Hepatocyte (in vitro differentiated cells): ENCODE measurements around the gene KRTAP6-3. TPM values are rescaled to one million over a fixed set of nuclear protein-coding genes. Genes with fewer than 3 reads are reported as not detected.

ENCODE experiments used
- DNase-seq: peaks from one replicate; pipeline ENCODE4 v3.0.0-alpha.2; 2016; ENCODE audit warnings: low spot score
- H2AFZ ChIP-seq: fragments of 200-600 bp; sonication (generic); 2 replicates; pipeline ENCODE4 v1.6.0; 2016; ENCODE audit warnings: antibody characterized with exemption, mild to moderate bottlenecking
- H3K27ac ChIP-seq: fragments of 200-600 bp; sonication (generic); 2 replicates; pipeline ENCODE4 v1.5.1; 2016; ENCODE audit warnings: mild to moderate bottlenecking
- H3K27me3 ChIP-seq: fragments of 200-600 bp; sonication (generic); 2 replicates; pipeline ENCODE4 v1.6.1; 2016
- H3K36me3 ChIP-seq: fragments of 200-600 bp; sonication (generic); replicated peaks from 2 replicates; pipeline ENCODE4 v1.5.1; 2016; ENCODE audit warnings: low read depth; ENCODE audit not compliant: insufficient read depth
- H3K4me1 ChIP-seq: fragments of 200-600 bp; sonication (generic); 2 replicates; pipeline ENCODE4 v1.5.1; 2016; ENCODE audit warnings: mild to moderate bottlenecking, moderate library complexity; ENCODE audit not compliant: insufficient read depth
- H3K4me2 ChIP-seq: fragments of 200-600 bp; sonication (generic); 2 replicates; pipeline ENCODE4 v1.6.0; 2016
- H3K4me3 ChIP-seq: fragments of 200-600 bp; sonication (generic); 2 replicates; pipeline ENCODE4 v1.5.1; 2016; ENCODE audit warnings: mild to moderate bottlenecking
- H3K79me2 ChIP-seq: fragments of 200-600 bp; sonication (generic); 2 replicates; pipeline ENCODE4 v1.6.0; 2017; ENCODE audit warnings: mild to moderate bottlenecking
- H3K9me2 ChIP-seq: fragments of 200-600 bp; sonication (generic); replicated peaks from 2 replicates; pipeline ENCODE4 v1.6.0; 2017; ENCODE audit warnings: mild to moderate bottlenecking; ENCODE audit not compliant: insufficient read depth
- H3K9me3 ChIP-seq: fragments of 200-600 bp; sonication (generic); 2 replicates; pipeline ENCODE4 v1.5.1; 2016; ENCODE audit warnings: low read depth, mild to moderate bottlenecking
- H4K20me1 ChIP-seq: fragments of 200-600 bp; sonication (generic); 2 replicates; pipeline ENCODE4 v1.6.0; 2016; ENCODE audit warnings: mild to moderate bottlenecking; ENCODE audit not compliant: insufficient read depth, poor library complexity, severe bottlenecking
- EZH2 ChIP-seq: fragments of 200-600 bp; sonication (generic); IDR thresholded peaks from 2 replicates; pipeline ENCODE4 v1.6.1; 2016; ENCODE audit warnings: antibody characterized with exemption, mild to moderate bottlenecking, borderline replicate concordance
- EZH2phosphoT487 ChIP-seq: fragments of 200-600 bp; sonication (generic); IDR thresholded peaks from one replicate; pipeline ENCODE4 v1.6.1; 2018; ENCODE audit warnings: antibody characterized with exemption, mild to moderate bottlenecking, low read depth, moderate library complexity; ENCODE audit not compliant: unreplicated experiment, severe bottlenecking
- whole genome bisulfite sequencing: methylation state at CpG from one replicate; pipeline ENCODE4 v1.1.6; 2016; ENCODE audit warnings: low lambda C conversion rate; ENCODE audit errors: missing lambda C conversion rate; 5-methylcytosine and 5-hydroxymethylcytosine counted together
- polyA plus RNA-seq: library from polyadenylated mRNA; unstranded; fragments of >200 nt; fragmentation: Nextera tagmentation; extraction: Ambion mirVana; gene quantifications from 2 replicates; pipeline ENCODE4 v1.2.1, GENCODE V29; 2016
- total RNA-seq: library from RNA; depleted of rRNA; stranded (reverse); fragments of >200 nt; gene quantifications from 2 replicates; pipeline ENCODE4 v1.2.3, GENCODE V29; 2014
- TF ChIP-seq, protein P1 (sequence below): fragments of 200-600 bp; sonication (generic); IDR thresholded peaks from 2 replicates; pipeline ENCODE4 v1.5.1; 2016; ENCODE audit warnings: antibody characterized with exemption, mild to moderate bottlenecking; ENCODE audit not compliant: poor library complexity

KRTAP6-3 gene
- total and polyA plus RNA-seq, 2 experiments from 2014 or later, result not detected

DNA sequence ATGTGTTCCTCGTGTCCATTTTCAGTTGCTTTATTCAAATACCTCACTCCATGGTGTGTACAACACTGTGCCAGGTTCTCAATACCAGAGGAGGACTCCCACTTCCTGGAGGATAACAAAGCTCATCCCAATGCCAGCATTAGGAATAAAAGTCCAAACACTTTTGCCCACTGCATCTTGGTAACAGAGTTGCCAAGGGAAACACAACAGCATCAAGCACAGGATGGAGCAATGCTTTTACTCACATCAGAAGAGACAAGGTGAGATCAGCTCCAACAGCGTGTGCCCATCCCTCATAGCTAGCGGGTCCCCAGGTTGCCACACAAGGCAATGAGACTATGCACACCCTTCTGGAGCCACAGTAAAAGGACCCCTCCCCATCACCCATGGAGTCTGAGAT is 31.1 kb downstream of the KRTAP6-3 start:
- no peaks in the 10 kb centered on the region for H4K20me1 ChIP-seq
- H3K27ac ChIP-seq, result no peak overlapping the region
- no peaks in the 10 kb centered on the region for H3K9me3 ChIP-seq
- H3K36me3 ChIP-seq, result no peaks in the 10 kb centered on the region
- DNase-seq, result no peak
- no peak for TF ChIP-seq EZH2
- no peak for TF ChIP-seq EZH2phosphoT487
- TF ChIP-seq, protein P1, sequence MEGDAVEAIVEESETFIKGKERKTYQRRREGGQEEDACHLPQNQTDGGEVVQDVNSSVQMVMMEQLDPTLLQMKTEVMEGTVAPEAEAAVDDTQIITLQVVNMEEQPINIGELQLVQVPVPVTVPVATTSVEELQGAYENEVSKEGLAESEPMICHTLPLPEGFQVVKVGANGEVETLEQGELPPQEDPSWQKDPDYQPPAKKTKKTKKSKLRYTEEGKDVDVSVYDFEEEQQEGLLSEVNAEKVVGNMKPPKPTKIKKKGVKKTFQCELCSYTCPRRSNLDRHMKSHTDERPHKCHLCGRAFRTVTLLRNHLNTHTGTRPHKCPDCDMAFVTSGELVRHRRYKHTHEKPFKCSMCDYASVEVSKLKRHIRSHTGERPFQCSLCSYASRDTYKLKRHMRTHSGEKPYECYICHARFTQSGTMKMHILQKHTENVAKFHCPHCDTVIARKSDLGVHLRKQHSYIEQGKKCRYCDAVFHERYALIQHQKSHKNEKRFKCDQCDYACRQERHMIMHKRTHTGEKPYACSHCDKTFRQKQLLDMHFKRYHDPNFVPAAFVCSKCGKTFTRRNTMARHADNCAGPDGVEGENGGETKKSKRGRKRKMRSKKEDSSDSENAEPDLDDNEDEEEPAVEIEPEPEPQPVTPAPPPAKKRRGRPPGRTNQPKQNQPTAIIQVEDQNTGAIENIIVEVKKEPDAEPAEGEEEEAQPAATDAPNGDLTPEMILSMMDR, result no peak
- no peaks in the 10 kb centered on the region for H3K27me3 ChIP-seq
- H3K4me1 ChIP-seq, result no peaks in the 10 kb centered on the region
- no peak overlapping the region for H2AFZ ChIP-seq
- H3K79me2 ChIP-seq, result no peaks in the 10 kb centered on the region
- WGBS, result 85% methylated on average over 3 of the region's 3 CpGs
- no peak overlapping the region for H3K4me3 ChIP-seq
- no peak overlapping the region for H3K4me2 ChIP-seq
- no peaks in the 10 kb centered on the region for H3K9me2 ChIP-seq

DNA sequence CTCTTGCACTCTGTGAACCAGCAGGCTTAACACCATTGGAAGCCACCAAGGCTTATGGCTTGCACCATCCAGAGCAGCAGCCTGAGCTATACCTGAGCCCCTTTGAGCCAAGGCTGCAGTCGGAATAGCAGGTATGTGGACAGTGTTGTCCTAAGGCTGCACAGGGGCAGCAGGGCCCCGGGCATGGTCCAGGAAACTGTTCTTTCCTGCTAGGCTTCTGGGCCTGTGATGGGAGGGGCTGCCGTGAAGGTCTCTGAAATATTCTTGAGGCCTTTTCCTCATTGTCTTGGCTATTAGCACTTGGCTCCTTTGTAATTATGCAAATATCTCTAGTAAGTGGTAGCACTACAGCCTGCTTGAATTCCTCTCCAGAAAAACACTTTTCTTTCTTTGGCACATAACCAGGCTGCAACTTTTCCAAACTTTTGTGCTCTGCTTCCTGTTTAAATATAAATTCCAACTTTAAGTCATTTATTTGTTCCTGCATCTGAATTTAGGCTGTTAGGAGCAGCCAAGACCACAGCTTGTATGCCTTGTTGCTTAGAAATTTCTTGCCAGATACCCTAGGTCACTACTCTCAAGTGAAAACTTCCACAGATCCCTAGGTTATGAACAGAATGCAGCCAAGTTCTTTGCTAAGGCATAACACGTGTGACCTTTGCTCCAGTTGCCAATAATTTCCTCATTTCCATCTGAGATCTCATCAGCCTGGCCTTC is 33.4 kb downstream of the KRTAP6-3 start:
- no peak for TF ChIP-seq EZH2phosphoT487
- TF ChIP-seq, protein P1, result no peak
- no peak for TF ChIP-seq EZH2
- H3K4me3 ChIP-seq, result no peak overlapping the region
- no peak overlapping the region for H2AFZ ChIP-seq
- no peak overlapping the region for H3K4me2 ChIP-seq
- H3K9me2 ChIP-seq, result no peaks in the 10 kb centered on the region
- H3K27me3 ChIP-seq, result no peaks in the 10 kb centered on the region
- H3K4me1 ChIP-seq, result no peaks in the 10 kb centered on the region
- H4K20me1 ChIP-seq, result no peaks in the 10 kb centered on the region
- no peak for DNase-seq
- no peaks in the 10 kb centered on the region for H3K36me3 ChIP-seq
- no peaks in the 10 kb centered on the region for H3K9me3 ChIP-seq
- WGBS, result 85% methylated on average over 4 of the region's 4 CpGs
- H3K27ac ChIP-seq, result no peak overlapping the region
- no peaks in the 10 kb centered on the region for H3K79me2 ChIP-seq

DNA sequence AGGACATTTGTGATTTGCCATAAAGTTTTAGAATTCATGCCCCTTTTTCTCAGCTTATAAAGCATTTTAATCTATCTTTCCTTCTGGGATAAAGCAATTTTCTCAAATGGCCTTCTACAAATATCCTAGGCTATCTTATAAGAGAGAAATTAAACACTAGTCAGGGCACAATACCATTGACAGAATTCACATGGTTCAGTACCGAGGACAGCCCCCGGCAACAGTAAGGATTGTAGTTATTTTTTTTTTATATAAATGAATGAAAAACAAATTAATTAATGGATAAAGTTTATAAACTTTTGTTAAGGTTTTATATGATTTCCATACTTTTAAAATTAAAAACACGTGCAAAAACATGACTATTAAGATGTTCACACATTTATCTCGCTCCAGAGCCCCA is 35.9 kb downstream of the KRTAP6-3 start:
- Histone ChIP-seq H3K4me1 (no peaks in the 10 kb centered on the region), H3K36me3 (no peaks in the 10 kb centered on the region), H3K4me3 (no peak overlapping the region), H3K79me2 (no peaks in the 10 kb centered on the region), H3K27me3 (no peaks in the 10 kb centered on the region), H3K9me2 (no peaks in the 10 kb centered on the region), H3K27ac (no peak overlapping the region), H2AFZ (no peak overlapping the region), H4K20me1 (no peaks in the 10 kb centered on the region), H3K4me2 (no peak overlapping the region), H3K9me3 (no peaks in the 10 kb centered on the region)
- WGBS, result 82% methylated on average over 4 of the region's 4 CpGs
- no peak for DNase-seq
- TF ChIP-seq EZH2 (no peak), EZH2phosphoT487 (no peak)
- TF ChIP-seq, protein P1, result no peak
